ENCODE data around the gene GFI1. TPM values are rescaled to one million over a fixed set of nuclear protein-coding genes. Genes with fewer than 3 reads are reported as not detected.

GFI1 gene
- total and polyA plus RNA-seq, 2 of the 13 experiments (the other 11 are each of a cell fraction or from before 2014, with no cell fraction given), result 10.3 to 10.5 TPM

GRCh38 chr1:92441697-92442342 lies 44.9 kb downstream of the GFI1 start (continued):
- TF ChIP-seq ZNF580 (CRISPR knock-in tag; IDR thresholded peaks at IDR 0.05; ENCODE audit: borderline replicate concordance, low read depth) (peak; percentile 79), ZNF772 (CRISPR knock-in tag; IDR thresholded peaks at IDR 0.05) (0 out of 2 replicates have a peak, but pooled peaks have one; percentile 48), FOXA3 (CRISPR knock-in tag; IDR thresholded peaks at IDR 0.05) (peak; percentile 96), JUNB (CRISPR knock-in tag; IDR thresholded peaks at IDR 0.05; ENCODE audit: borderline replicate concordance) (no peak), ZNF747 (CRISPR knock-in tag; IDR thresholded peaks at IDR 0.05; ENCODE audit: borderline replicate concordance) (no peak; the same call in 1 of the 2 replicates), POGZ (CRISPR knock-in tag; IDR thresholded peaks at IDR 0.05) (peak; percentile 94), GPN1 (CRISPR knock-in tag; IDR thresholded peaks at IDR 0.05; ENCODE audit: borderline replicate concordance) (no peak), SMARCC2 (IDR thresholded peaks at IDR 0.05) (no peak), REXO4 (CRISPR knock-in tag; IDR thresholded peaks at IDR 0.05; ENCODE audit: borderline replicate concordance) (no peak), GABPA (IDR thresholded peaks at IDR 0.05; ENCODE audit: low read depth, low read length) (peak; percentile 62), GABPA (CRISPR knock-in tag; IDR thresholded peaks at IDR 0.05; ENCODE audit: low read depth) (peak; percentile 89), RAD21 (CRISPR knock-in tag; IDR thresholded peaks at IDR 0.05) (no peak), TRAFD1 (CRISPR knock-in tag; IDR thresholded peaks at IDR 0.05; ENCODE audit: borderline replicate concordance) (no peak; the same call in 1 of the 2 replicates), SP2 (CRISPR knock-in tag; IDR thresholded peaks at IDR 0.05) (no peak), ZNF616 (CRISPR knock-in tag; IDR thresholded peaks at IDR 0.05; ENCODE audit: low read depth) (no peak), ISL2 (CRISPR knock-in tag; IDR thresholded peaks at IDR 0.05) (peak; percentile 91), FLYWCH1 (CRISPR knock-in tag; IDR thresholded peaks at IDR 0.05) (0 out of 2 replicates have a peak, but pooled peaks have one; percentile 35), RFX3 (CRISPR knock-in tag; IDR thresholded peaks at IDR 0.05) (no peak), WIZ (CRISPR knock-in tag; IDR thresholded peaks at IDR 0.05) (peak; percentile 46; the same call in 1 of the 2 replicates), NAIF1 (CRISPR knock-in tag; IDR thresholded peaks at IDR 0.05; ENCODE audit: borderline replicate concordance) (peak; percentile 74; the same call in 1 of the 2 replicates), PAX8 (CRISPR knock-in tag; IDR thresholded peaks at IDR 0.05; ENCODE audit: borderline replicate concordance) (0 out of 2 replicates have a peak, but pooled peaks have one; percentile 72), ZNF256 (CRISPR knock-in tag; conservative IDR thresholded peaks at IDR 0.05) (no peak), ZNF615 (CRISPR knock-in tag; IDR thresholded peaks at IDR 0.05; ENCODE audit: borderline replicate concordance) (peak; percentile 87)
- TF ChIP-seq, protein P1, sequence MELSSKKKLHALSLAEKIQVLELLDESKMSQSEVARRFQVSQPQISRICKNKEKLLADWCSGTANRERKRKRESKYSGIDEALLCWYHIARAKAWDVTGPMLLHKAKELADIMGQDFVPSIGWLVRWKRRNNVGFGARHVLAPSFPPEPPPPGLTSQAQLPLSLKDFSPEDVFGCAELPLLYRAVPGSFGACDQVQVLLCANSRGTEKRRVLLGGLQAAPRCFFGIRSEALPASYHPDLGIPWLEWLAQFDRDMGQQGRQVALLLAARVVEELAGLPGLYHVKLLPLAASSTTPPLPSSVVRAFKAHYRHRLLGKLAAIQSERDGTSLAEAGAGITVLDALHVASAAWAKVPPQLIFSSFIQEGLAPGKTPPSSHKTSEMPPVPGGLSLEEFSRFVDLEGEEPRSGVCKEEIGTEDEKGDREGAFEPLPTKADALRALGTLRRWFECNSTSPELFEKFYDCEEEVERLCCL (CRISPR knock-in tag; IDR thresholded peaks at IDR 0.05; ENCODE audit: borderline replicate concordance), result peak; percentile 75
- TF ChIP-seq, protein P2, sequence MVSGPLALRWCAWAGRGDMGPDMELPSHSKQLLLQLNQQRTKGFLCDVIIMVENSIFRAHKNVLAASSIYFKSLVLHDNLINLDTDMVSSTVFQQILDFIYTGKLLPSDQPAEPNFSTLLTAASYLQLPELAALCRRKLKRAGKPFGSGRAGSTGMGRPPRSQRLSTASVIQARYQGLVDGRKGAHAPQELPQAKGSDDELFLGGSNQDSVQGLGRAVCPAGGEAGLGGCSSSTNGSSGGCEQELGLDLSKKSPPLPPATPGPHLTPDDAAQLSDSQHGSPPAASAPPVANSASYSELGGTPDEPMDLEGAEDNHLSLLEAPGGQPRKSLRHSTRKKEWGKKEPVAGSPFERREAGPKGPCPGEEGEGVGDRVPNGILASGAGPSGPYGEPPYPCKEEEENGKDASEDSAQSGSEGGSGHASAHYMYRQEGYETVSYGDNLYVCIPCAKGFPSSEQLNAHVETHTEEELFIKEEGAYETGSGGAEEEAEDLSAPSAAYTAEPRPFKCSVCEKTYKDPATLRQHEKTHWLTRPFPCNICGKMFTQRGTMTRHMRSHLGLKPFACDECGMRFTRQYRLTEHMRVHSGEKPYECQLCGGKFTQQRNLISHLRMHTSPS (CRISPR knock-in tag; IDR thresholded peaks at IDR 0.05; ENCODE audit: low read depth), result 0 out of 2 replicates have a peak, but pooled peaks have one; percentile 28
- TF ChIP-seq, protein P3, sequence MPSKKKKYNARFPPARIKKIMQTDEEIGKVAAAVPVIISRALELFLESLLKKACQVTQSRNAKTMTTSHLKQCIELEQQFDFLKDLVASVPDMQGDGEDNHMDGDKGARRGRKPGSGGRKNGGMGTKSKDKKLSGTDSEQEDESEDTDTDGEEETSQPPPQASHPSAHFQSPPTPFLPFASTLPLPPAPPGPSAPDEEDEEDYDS (CRISPR knock-in tag; IDR thresholded peaks at IDR 0.05), result peak; percentile 51; the same call in 1 of the 2 replicates

Measured in HepG2 (cell line).